ENCODE measurements around the gene HS6ST2. TPM values are rescaled to one million over a fixed set of nuclear protein-coding genes. Genes with fewer than 3 reads are reported as not detected.

HS6ST2 gene
- total RNA-seq, 1 experiment from 2014 or later: 7.4 TPM

DNA sequence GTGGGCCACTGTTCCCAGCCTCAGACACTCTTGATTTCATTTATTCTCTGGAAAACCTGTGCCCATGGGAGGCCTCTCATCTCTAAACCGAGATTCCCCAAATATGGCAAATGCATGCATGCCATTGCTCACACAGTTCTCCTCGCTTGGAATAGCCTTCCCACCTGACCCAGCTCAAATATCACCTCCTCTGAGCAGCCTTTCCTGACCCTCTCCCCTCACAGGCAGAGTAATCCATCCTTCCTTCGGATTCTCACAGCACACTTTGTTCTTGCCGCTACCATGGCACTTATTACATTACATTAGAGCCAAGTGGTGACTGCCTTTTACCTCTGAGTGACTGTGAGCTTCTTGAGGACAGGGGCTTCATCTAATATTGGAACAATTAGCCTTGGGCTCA, 209.5 kb downstream of the HS6ST2 start:
- CTCF ChIA-PET: no interaction called here
- Histone ChIP-seq H3K9me3 (ENCODE audit: low read length) (no peaks in the 10 kb centered on the region), H3K27ac (ENCODE audit: low read length) (no peak overlapping the region), H3K36me3 (ENCODE audit: low read depth, low read length) (no peaks in the 10 kb centered on the region), H3K9me2 (replicated peaks; ENCODE audit: low read length) (no peaks in the 10 kb centered on the region), H3K27me3 (ENCODE audit: low read length) (no peaks in the 10 kb centered on the region), H3K4me3 (ENCODE audit: low read length) (no peak overlapping the region), H4K20me1 (ENCODE audit: low read length) (no peaks in the 10 kb centered on the region), H3K4me1 (ENCODE audit: insufficient read depth, low read length) (no peaks in the 10 kb centered on the region), H3K9ac (ENCODE audit: low read length) (no peak overlapping the region), H3K79me2 (ENCODE audit: low read length) (no peaks in the 10 kb centered on the region), H3F3A (ENCODE audit: low read length, unreplicated experiment) (no peaks in the 10 kb centered on the region), H3K4me2 (ENCODE audit: low read length) (no peak overlapping the region), H2AFZ (ENCODE audit: low read length) (no peak overlapping the region)
- POLR2A ChIA-PET (ENCODE audit: unreplicated experiment): no interaction called here
- BruUV-seq (replicated peaks): no TSS peak
- DNase-seq (no peak), ATAC-seq (no peak)
- TF ChIP-seq EZH2phosphoT487 (IDR thresholded peaks at IDR 0.05; ENCODE audit: borderline replicate concordance, low read length) (no peak), EZH2 (IDR thresholded peaks at IDR 0.05; ENCODE audit: low read length, unreplicated experiment) (no peak)
- TF ChIP-seq, protein P1, sequence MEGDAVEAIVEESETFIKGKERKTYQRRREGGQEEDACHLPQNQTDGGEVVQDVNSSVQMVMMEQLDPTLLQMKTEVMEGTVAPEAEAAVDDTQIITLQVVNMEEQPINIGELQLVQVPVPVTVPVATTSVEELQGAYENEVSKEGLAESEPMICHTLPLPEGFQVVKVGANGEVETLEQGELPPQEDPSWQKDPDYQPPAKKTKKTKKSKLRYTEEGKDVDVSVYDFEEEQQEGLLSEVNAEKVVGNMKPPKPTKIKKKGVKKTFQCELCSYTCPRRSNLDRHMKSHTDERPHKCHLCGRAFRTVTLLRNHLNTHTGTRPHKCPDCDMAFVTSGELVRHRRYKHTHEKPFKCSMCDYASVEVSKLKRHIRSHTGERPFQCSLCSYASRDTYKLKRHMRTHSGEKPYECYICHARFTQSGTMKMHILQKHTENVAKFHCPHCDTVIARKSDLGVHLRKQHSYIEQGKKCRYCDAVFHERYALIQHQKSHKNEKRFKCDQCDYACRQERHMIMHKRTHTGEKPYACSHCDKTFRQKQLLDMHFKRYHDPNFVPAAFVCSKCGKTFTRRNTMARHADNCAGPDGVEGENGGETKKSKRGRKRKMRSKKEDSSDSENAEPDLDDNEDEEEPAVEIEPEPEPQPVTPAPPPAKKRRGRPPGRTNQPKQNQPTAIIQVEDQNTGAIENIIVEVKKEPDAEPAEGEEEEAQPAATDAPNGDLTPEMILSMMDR (conservative IDR thresholded peaks at IDR 0.05; ENCODE audit: low read depth, low read length): no peak
- intact Hi-C loops (cut with micrococcal nuclease): no loop called here

DNA sequence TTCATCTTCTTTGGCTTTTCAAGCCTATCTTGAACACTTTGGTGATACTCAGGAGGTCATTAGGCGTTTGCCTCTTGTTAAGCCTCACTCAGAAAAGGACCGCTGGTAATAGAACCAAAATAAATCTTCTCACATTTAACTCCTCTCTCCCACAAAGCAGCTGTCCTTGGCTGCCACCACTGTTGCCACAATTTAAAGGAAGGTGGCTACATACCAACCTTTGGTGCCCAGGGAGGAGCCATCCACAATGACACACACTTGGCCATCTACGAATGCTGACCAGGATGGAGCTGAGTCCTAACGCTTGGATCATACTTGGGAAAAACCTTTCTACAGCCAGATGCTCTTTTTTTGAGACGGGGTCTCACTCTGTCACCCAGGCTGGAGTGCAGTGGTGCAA, 210.2 kb downstream of the HS6ST2 start:
- intact Hi-C loops (cut with micrococcal nuclease): no loop called here
- ATAC-seq (no peak), DNase-seq (no peak)
- ChIA-PET POLR2A (ENCODE audit: unreplicated experiment) (no interaction called here), CTCF (no interaction called here)
- TF ChIP-seq EZH2phosphoT487 (IDR thresholded peaks at IDR 0.05; ENCODE audit: borderline replicate concordance, low read length) (no peak), EZH2 (IDR thresholded peaks at IDR 0.05; ENCODE audit: low read length, unreplicated experiment) (no peak)
- TF ChIP-seq, protein P1 (conservative IDR thresholded peaks at IDR 0.05; ENCODE audit: low read depth, low read length): no peak
- Histone ChIP-seq H3K4me3 (ENCODE audit: low read length) (no peak overlapping the region), H3K4me2 (ENCODE audit: low read length) (no peak overlapping the region), H3K9me3 (ENCODE audit: low read length) (no peaks in the 10 kb centered on the region), H3F3A (ENCODE audit: low read length, unreplicated experiment) (no peaks in the 10 kb centered on the region), H4K20me1 (ENCODE audit: low read length) (no peaks in the 10 kb centered on the region), H3K9me2 (replicated peaks; ENCODE audit: low read length) (no peaks in the 10 kb centered on the region), H2AFZ (ENCODE audit: low read length) (no peak overlapping the region), H3K36me3 (ENCODE audit: low read depth, low read length) (no peaks in the 10 kb centered on the region), H3K27me3 (ENCODE audit: low read length) (no peaks in the 10 kb centered on the region), H3K27ac (ENCODE audit: low read length) (no peak overlapping the region), H3K9ac (ENCODE audit: low read length) (no peak overlapping the region), H3K79me2 (ENCODE audit: low read length) (no peaks in the 10 kb centered on the region), H3K4me1 (ENCODE audit: insufficient read depth, low read length) (no peaks in the 10 kb centered on the region)
- BruUV-seq (replicated peaks): no TSS peak

DNA sequence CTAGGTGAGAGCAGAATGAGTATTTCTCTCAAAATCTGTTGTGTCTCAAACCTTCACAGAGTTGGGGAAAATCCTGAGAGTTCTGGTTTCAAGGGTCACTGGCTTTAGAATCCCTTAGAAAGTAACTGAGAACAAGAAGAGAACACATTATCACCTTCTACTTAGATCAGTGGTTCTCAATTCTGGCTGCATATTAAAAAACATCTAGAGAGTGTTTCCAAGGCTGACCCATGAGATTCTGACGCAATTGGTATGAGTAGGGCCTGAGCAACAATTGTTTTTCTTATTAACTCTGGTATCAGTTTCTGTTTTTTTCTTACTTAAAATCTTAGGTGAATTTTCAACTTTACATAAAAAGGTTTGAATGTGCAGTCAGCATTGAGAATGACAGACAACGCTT, 212.8 kb downstream of the HS6ST2 start:
- no peaks in the 10 kb centered on the region for H3K36me3 ChIP-seq (ENCODE audit: low read depth, low read length)
- DNase-seq (no peak), ATAC-seq (no peak)
- H3F3A ChIP-seq (ENCODE audit: low read length, unreplicated experiment): no peaks in the 10 kb centered on the region
- H3K79me2 ChIP-seq (ENCODE audit: low read length): no peaks in the 10 kb centered on the region
- no TSS peak for BruUV-seq (replicated peaks)
- H3K9me3 ChIP-seq (ENCODE audit: low read length): no peaks in the 10 kb centered on the region
- H3K4me2 ChIP-seq (ENCODE audit: low read length): no peak overlapping the region
- CTCF ChIA-PET: no interaction called here
- H3K9me2 ChIP-seq (replicated peaks; ENCODE audit: low read length): no peaks in the 10 kb centered on the region
- H3K4me3 ChIP-seq (ENCODE audit: low read length): no peak overlapping the region
- TF ChIP-seq EZH2 (IDR thresholded peaks at IDR 0.05; ENCODE audit: low read length, unreplicated experiment) (no peak), EZH2phosphoT487 (IDR thresholded peaks at IDR 0.05; ENCODE audit: borderline replicate concordance, low read length) (no peak)
- TF ChIP-seq, protein P1 (conservative IDR thresholded peaks at IDR 0.05; ENCODE audit: low read depth, low read length): no peak
- H3K9ac ChIP-seq (ENCODE audit: low read length): no peak overlapping the region
- H3K27me3 ChIP-seq (ENCODE audit: low read length): no peaks in the 10 kb centered on the region
- POLR2A ChIA-PET (ENCODE audit: unreplicated experiment): no interaction called here
- H3K4me1 ChIP-seq (ENCODE audit: insufficient read depth, low read length): peaks cover 11% of the 10 kb centered on the region; the same call in 1 of the 2 replicates
- H2AFZ ChIP-seq (ENCODE audit: low read length): no peak overlapping the region
- intact Hi-C loops (cut with micrococcal nuclease): no loop called here
- H3K27ac ChIP-seq (ENCODE audit: low read length): no peak overlapping the region
- H4K20me1 ChIP-seq (ENCODE audit: low read length): no peaks in the 10 kb centered on the region
